HEK293 (cell line): ENCODE results near the gene TPGS2.

Source experiments
- CTCF ChIA-PET: fragments of 350-600 bp; formaldehyde crosslinking; extraction: SDS; loops from one replicate; lab custom pipeline; 2021; ENCODE audit warnings: antibody characterized with exemption; lab: Yijun Ruan, JAX
- POLR2A ChIA-PET: fragments of 300-600 bp; formaldehyde crosslinking; extraction: SDS; loops from one replicate; lab custom pipeline; 2020; ENCODE audit warnings: antibody characterized with exemption, inconsistent platforms; lab: Yijun Ruan, JAX
- H3K27ac ChIP-seq: fragments of 200-500 bp; sonication (Bioruptor generic); 2 replicates; pipeline ENCODE4 v1.5.1; 2014; ENCODE audit warnings: low read depth, low read length, control low read depth, inconsistent platforms; ENCODE audit errors: extremely low read depth
- H3K36me3 ChIP-seq, 2 experiments: fragments of 200-500 bp in 1 of 2; sonication (Bioruptor generic) in 1 of 2; 1 replicate in 1 of 2; 2 replicates in 1 of 2; pipeline ENCODE4 v1.5.1; 2014 to 2017; ENCODE audit warnings: inconsistent platforms in 2 of 2, low read length in 2 of 2; ENCODE audit not compliant: control insufficient read depth in 2 of 2, insufficient read depth in 1 of 2
- H3K4me1 ChIP-seq: fragments of 200-500 bp; sonication (Bioruptor generic); 2 replicates; pipeline ENCODE4 v1.5.1; 2014; ENCODE audit warnings: mild to moderate bottlenecking, low read length, inconsistent platforms; ENCODE audit not compliant: control insufficient read depth, insufficient read depth
- H3K4me3 ChIP-seq: 2 replicates; pipeline ENCODE4 v1.5.1; 2011; ENCODE audit warnings: low read depth, mild to moderate bottlenecking, control low read depth, low read length, moderate library complexity
- H3K9me3 ChIP-seq: fragments of 200-500 bp; sonication (Bioruptor generic); 2 replicates; pipeline ENCODE4 v1.5.1; 2014; ENCODE audit warnings: low read depth, low read length, inconsistent platforms; ENCODE audit not compliant: control insufficient read depth, insufficient read depth
- GLI4 ChIP-seq: fragments of 450-650 bp; formaldehyde crosslinking; IDR thresholded peaks from 2 replicates; pipeline ENCODE4 v1.5.1; 2016; ENCODE audit warnings: missing biosample characterization, missing genetic modification characterization
- HOXC10 ChIP-seq: sonication (generic); formaldehyde crosslinking; IDR thresholded peaks from 2 replicates; pipeline ENCODE4 v1.8.1; 2023; ENCODE audit warnings: mild to moderate bottlenecking, missing genetic modification reagents
- IKZF3 ChIP-seq: fragments of 450-650 bp; IDR thresholded peaks from 2 replicates; pipeline ENCODE4 v1.5.0; 2018; ENCODE audit warnings: missing biosample characterization, mild to moderate bottlenecking, missing genetic modification characterization, moderate library complexity
- ZIC2 ChIP-seq: fragments of 450-650 bp; formaldehyde crosslinking; IDR thresholded peaks from 2 replicates; pipeline ENCODE4 v1.5.1; 2016; ENCODE audit warnings: missing biosample characterization, missing genetic modification characterization
- ZNF114 ChIP-seq: fragments of 450-650 bp; formaldehyde crosslinking; IDR thresholded peaks from 2 replicates; pipeline ENCODE4 v1.5.0; 2017; ENCODE audit warnings: missing biosample characterization, missing genetic modification characterization
- ZNF133 ChIP-seq: fragments of 450-650 bp; formaldehyde crosslinking; IDR thresholded peaks from 2 replicates; pipeline ENCODE4 v1.5.1; 2016; ENCODE audit warnings: missing biosample characterization, missing genetic modification characterization
- ZNF184 ChIP-seq: fragments of 450-650 bp; IDR thresholded peaks from 2 replicates; pipeline ENCODE4 v1.5.1; 2018; ENCODE audit warnings: missing biosample characterization, mild to moderate bottlenecking, missing genetic modification characterization
- ZNF391 ChIP-seq: fragments of 450-650 bp; formaldehyde crosslinking; IDR thresholded peaks from 2 replicates; pipeline ENCODE4 v1.5.1; 2016; ENCODE audit warnings: low read depth, missing biosample characterization, missing genetic modification characterization, borderline replicate concordance
- ZNF426 ChIP-seq: fragments of 450-650 bp; formaldehyde crosslinking; IDR thresholded peaks from 2 replicates; pipeline ENCODE4 v1.5.1; 2017; ENCODE audit warnings: missing biosample characterization, missing genetic modification characterization, mild to moderate bottlenecking, inconsistent platforms, moderate library complexity
- ZNF600 ChIP-seq: fragments of 450-650 bp; formaldehyde crosslinking; IDR thresholded peaks from 2 replicates; pipeline ENCODE4 v1.5.1; 2016; ENCODE audit warnings: missing biosample characterization, missing genetic modification characterization
- ZNF830 ChIP-seq: fragments of 450-650 bp; IDR thresholded peaks from 2 replicates; pipeline ENCODE4 v1.5.0; 2018; ENCODE audit warnings: missing biosample characterization, missing genetic modification characterization, low read depth, mild to moderate bottlenecking, moderate library complexity
- TF ChIP-seq, protein P1 (sequence below): fragments of 450-650 bp; formaldehyde crosslinking; IDR thresholded peaks from 2 replicates; pipeline ENCODE4 v1.5.1; 2016; ENCODE audit warnings: missing biosample characterization, missing genetic modification characterization, low read depth
- TF ChIP-seq, protein P2 (sequence below): fragments of 450-650 bp; formaldehyde crosslinking; IDR thresholded peaks from 2 replicates; pipeline ENCODE4 v1.5.1; 2016; ENCODE audit warnings: missing biosample characterization, missing genetic modification characterization
- TF ChIP-seq, protein P3 (sequence below): fragments of 450-650 bp; formaldehyde crosslinking; IDR thresholded peaks from 2 replicates; pipeline ENCODE4 v1.5.1; 2017; ENCODE audit warnings: missing biosample characterization, missing genetic modification characterization
- TF ChIP-seq, protein P4 (sequence below): fragments of 450-650 bp; formaldehyde crosslinking; IDR thresholded peaks from 2 replicates; pipeline ENCODE4 v1.5.1; 2016; ENCODE audit warnings: missing biosample characterization, missing genetic modification characterization
- TF ChIP-seq, protein P5 (sequence below): fragments of 450-650 bp; formaldehyde crosslinking; IDR thresholded peaks from 2 replicates; pipeline ENCODE4 v1.5.1; 2016; ENCODE audit warnings: missing biosample characterization, missing genetic modification characterization

The TPGS2 gene

DNA sequence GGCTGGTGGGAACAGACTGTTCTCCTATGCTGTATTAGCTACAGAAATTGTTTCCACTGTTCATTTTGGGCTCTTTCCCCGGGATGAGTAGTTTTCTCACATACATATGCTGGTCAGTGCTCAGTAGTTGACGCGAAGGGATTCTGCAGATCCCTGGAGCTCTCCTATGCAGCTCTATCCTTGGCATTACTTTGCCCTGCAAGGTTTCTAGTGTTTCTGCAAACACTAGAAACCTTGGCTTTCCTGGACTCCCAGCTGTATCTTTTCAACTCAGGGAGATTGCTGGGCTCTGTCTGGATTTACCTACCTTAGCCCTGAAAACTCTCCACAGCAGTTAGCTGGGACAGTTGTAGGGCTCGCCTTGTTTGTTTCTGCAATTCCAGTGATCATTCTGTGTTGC lies 11.0 kb upstream of the TPGS2 start:
- TF ChIP-seq GLI4 (tag by site-specific recombination) (no peak), ZNF391 (no peak), ZNF600 (tag by site-specific recombination) (no peak), HOXC10 (CRISPR knock-in tag) (no peak), IKZF3 (tag by site-specific recombination) (no peak), ZNF114 (tag by site-specific recombination) (no peak), ZNF184 (tag by site-specific recombination) (no peak), ZNF426 (no peak), ZNF830 (tag by site-specific recombination) (no peak), ZNF133 (tag by site-specific recombination) (no peak), ZIC2 (tag by site-specific recombination) (no peak)
- TF ChIP-seq, protein P1, sequence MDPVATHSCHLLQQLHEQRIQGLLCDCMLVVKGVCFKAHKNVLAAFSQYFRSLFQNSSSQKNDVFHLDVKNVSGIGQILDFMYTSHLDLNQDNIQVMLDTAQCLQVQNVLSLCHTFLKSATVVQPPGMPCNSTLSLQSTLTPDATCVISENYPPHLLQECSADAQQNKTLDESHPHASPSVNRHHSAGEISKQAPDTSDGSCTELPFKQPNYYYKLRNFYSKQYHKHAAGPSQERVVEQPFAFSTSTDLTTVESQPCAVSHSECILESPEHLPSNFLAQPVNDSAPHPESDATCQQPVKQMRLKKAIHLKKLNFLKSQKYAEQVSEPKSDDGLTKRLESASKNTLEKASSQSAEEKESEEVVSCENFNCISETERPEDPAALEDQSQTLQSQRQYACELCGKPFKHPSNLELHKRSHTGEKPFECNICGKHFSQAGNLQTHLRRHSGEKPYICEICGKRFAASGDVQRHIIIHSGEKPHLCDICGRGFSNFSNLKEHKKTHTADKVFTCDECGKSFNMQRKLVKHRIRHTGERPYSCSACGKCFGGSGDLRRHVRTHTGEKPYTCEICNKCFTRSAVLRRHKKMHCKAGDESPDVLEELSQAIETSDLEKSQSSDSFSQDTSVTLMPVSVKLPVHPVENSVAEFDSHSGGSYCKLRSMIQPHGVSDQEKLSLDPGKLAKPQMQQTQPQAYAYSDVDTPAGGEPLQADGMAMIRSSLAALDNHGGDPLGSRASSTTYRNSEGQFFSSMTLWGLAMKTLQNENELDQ (tag by site-specific recombination), result no peak
- TF ChIP-seq, protein P2, sequence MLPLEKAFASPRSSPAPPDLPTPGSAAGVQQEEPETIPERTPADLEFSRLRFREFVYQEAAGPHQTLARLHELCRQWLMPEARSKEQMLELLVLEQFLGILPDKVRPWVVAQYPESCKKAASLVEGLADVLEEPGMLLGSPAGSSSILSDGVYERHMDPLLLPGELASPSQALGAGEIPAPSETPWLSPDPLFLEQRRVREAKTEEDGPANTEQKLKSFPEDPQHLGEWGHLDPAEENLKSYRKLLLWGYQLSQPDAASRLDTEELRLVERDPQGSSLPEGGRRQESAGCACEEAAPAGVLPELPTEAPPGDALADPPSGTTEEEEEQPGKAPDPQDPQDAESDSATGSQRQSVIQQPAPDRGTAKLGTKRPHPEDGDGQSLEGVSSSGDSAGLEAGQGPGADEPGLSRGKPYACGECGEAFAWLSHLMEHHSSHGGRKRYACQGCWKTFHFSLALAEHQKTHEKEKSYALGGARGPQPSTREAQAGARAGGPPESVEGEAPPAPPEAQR (tag by site-specific recombination), result no peak
- TF ChIP-seq, protein P3, sequence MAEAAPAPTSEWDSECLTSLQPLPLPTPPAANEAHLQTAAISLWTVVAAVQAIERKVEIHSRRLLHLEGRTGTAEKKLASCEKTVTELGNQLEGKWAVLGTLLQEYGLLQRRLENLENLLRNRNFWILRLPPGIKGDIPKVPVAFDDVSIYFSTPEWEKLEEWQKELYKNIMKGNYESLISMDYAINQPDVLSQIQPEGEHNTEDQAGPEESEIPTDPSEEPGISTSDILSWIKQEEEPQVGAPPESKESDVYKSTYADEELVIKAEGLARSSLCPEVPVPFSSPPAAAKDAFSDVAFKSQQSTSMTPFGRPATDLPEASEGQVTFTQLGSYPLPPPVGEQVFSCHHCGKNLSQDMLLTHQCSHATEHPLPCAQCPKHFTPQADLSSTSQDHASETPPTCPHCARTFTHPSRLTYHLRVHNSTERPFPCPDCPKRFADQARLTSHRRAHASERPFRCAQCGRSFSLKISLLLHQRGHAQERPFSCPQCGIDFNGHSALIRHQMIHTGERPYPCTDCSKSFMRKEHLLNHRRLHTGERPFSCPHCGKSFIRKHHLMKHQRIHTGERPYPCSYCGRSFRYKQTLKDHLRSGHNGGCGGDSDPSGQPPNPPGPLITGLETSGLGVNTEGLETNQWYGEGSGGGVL (tag by site-specific recombination), result no peak
- TF ChIP-seq, protein P4, sequence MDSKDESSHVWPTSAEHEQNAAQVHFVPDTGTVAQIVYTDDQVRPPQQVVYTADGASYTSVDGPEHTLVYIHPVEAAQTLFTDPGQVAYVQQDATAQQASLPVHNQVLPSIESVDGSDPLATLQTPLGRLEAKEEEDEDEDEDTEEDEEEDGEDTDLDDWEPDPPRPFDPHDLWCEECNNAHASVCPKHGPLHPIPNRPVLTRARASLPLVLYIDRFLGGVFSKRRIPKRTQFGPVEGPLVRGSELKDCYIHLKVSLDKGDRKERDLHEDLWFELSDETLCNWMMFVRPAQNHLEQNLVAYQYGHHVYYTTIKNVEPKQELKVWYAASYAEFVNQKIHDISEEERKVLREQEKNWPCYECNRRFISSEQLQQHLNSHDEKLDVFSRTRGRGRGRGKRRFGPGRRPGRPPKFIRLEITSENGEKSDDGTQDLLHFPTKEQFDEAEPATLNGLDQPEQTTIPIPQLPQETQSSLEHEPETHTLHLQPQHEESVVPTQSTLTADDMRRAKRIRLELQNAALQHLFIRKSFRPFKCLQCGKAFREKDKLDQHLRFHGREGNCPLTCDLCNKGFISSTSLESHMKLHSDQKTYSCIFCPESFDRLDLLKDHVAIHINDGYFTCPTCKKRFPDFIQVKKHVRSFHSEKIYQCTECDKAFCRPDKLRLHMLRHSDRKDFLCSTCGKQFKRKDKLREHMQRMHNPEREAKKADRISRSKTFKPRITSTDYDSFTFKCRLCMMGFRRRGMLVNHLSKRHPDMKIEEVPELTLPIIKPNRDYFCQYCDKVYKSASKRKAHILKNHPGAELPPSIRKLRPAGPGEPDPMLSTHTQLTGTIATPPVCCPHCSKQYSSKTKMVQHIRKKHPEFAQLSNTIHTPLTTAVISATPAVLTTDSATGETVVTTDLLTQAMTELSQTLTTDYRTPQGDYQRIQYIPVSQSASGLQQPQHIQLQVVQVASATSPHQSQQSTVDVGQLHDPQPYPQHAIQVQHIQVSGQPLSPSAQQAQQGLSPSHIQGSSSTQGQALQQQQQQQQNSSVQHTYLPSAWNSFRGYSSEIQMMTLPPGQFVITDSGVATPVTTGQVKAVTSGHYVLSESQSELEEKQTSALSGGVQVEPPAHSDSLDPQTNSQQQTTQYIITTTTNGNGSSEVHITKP, result no peak
- TF ChIP-seq, protein P5, sequence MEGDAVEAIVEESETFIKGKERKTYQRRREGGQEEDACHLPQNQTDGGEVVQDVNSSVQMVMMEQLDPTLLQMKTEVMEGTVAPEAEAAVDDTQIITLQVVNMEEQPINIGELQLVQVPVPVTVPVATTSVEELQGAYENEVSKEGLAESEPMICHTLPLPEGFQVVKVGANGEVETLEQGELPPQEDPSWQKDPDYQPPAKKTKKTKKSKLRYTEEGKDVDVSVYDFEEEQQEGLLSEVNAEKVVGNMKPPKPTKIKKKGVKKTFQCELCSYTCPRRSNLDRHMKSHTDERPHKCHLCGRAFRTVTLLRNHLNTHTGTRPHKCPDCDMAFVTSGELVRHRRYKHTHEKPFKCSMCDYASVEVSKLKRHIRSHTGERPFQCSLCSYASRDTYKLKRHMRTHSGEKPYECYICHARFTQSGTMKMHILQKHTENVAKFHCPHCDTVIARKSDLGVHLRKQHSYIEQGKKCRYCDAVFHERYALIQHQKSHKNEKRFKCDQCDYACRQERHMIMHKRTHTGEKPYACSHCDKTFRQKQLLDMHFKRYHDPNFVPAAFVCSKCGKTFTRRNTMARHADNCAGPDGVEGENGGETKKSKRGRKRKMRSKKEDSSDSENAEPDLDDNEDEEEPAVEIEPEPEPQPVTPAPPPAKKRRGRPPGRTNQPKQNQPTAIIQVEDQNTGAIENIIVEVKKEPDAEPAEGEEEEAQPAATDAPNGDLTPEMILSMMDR, result no peak
- ChIA-PET POLR2A (interaction anchor here (1.3 kb wide), 1 partner anchor 11 kb away, joined by 3 read pairs; the partner anchor contains the start of genes KIAA1328 and TPGS2), CTCF (interaction anchor here (0.9 kb wide), 1 partner anchor 10 kb away, joined by 6 read pairs; no protein-coding TSS in a partner anchor)
- H3K4me3 ChIP-seq, result no peak overlapping the region
- H3K36me3 ChIP-seq, result peaks cover 0 to 23% of the 10 kb centered on the region in 2 experiments; a peak in 1 of 3 replicates
- H3K9me3 ChIP-seq, result no peaks in the 10 kb centered on the region
- no peak overlapping the region for H3K27ac ChIP-seq
- H3K4me1 ChIP-seq, result no peaks in the 10 kb centered on the region
